ENCODE data around the gene FLVCR1. TPM values are rescaled to one million over a fixed set of nuclear protein-coding genes. Genes with fewer than 3 reads are reported as not detected.
A peak's percentile ranks its signal among the peaks of the same experiment; 100 is the strongest.
"Not testable (repeated sequence)": the region's sequence is repeated elsewhere in the genome, so short reads cannot be mapped to it uniquely, and the experiment has no call there.

The FLVCR1 gene
- total RNA-seq, 2 experiments from 2014 or later: 12.4 to 12.6 TPM

GRCh38 chr1:212833211-212834207 lies 24.6 kb upstream of the FLVCR1 start:
- H3K36me3 Mint-ChIP-seq; H3K9me3 Mint-ChIP-seq; intact Hi-C loops (cut with micrococcal nuclease); H3K4me1 Mint-ChIP-seq (ENCODE audit: low read depth); H3K4me3 Mint-ChIP-seq; H3K27ac Mint-ChIP-seq; H3K27me3 Mint-ChIP-seq: not testable (repeated sequence)
- POLR2A ChIA-PET: interaction anchor here (0.6 to 1.6 kb wide), 2 partner anchors 24 to 107 kb away, joined by 3 to 4 read pairs; partner anchors contain the start of gene FLVCR1
- CTCF ChIA-PET: interaction anchor here (0.6 kb wide), 1 partner anchor 163 kb away, joined by 3 read pairs; no protein-coding TSS in a partner anchor
- DNase-seq: peak; percentile 50

DNA sequence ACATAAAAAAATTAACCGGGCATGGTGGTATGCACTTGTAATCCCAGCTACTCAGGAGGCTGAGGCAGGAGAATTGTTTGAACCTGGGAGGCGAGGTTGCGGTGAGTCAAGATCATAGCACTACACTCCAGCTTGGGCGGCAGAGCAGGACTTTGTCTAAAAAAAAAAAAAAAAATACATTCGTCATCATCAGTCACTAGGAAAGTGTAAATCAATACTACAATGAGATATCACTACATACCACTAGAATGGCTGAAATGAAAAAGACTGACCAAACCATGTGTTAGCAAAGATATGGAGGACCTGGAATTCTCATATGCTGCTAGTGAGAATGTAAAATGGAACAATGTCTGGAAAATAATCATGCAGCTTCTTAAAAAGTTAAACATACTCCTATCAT lies 19.9 kb upstream of the FLVCR1 start:
- ChIA-PET POLR2A (interaction anchor here (1.1 kb wide), 1 partner anchor 20 kb away, joined by 4 read pairs; the partner anchor contains the start of gene FLVCR1), CTCF (interaction anchor here (2.5 kb wide), 1 partner anchor 382 kb away, joined by 6 read pairs; no protein-coding TSS in a partner anchor)
- no peaks in the 10 kb centered on the region for H3K9me3 Mint-ChIP-seq
- no peaks in the 10 kb centered on the region for H3K27me3 Mint-ChIP-seq
- intact Hi-C loops (cut with micrococcal nuclease): no loop called here
- DNase-seq: no peak
- no peaks in the 10 kb centered on the region for H3K36me3 Mint-ChIP-seq
- H3K4me3 Mint-ChIP-seq: no peak overlapping the region
- no peak overlapping the region for H3K27ac Mint-ChIP-seq
- peaks cover 7% of the 10 kb centered on the region for H3K4me1 Mint-ChIP-seq (ENCODE audit: low read depth)

GRCh38 chr1:212844521-212844920 lies 13.6 kb upstream of the FLVCR1 start:
- POLR2A ChIA-PET: interaction anchor here (0.6 kb wide), 1 partner anchor 52 kb away, joined by 3 read pairs; no protein-coding TSS in a partner anchor
- H3K27me3 Mint-ChIP-seq; H3K4me3 Mint-ChIP-seq; DNase-seq; H3K9me3 Mint-ChIP-seq; H3K4me1 Mint-ChIP-seq (ENCODE audit: low read depth); CTCF ChIA-PET; intact Hi-C loops (cut with micrococcal nuclease); H3K36me3 Mint-ChIP-seq; H3K27ac Mint-ChIP-seq: not testable (repeated sequence)

DNA sequence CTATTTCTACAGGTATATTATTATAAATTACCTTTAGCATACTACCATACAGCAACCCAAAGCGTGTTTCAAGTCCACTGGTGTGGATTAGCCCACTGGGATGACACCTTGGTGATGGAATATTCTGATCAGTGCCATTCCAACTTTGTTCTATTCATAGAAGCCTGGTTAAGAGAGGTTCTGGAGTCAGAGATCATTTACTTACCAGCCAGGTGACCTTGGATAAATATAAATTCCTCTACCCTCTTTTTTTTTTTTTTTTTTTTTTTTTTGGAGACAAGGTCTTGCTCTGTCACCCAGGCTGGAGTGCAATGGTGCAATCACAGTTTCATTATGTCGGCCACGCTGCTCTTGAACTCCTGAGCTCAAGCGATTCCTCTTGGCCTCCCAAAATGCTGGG lies 10.5 kb upstream of the FLVCR1 start, which contains the start of gene SPATA45:
SPATA45 (minus strand) TSS at position 101 of the 400 bp plus-strand sequence. CDS start 11,500 bp downstream, outside the sequence.
- Mint-ChIP-seq H3K36me3 (peaks cover 8% of the 10 kb centered on the region), H3K27ac (no peak within 1 kb of the TSS), H3K4me3 (no peak within 1 kb of the TSS), H3K4me1 (ENCODE audit: low read depth) (no peaks in the 10 kb centered on the region), H3K9me3 (no peaks in the 10 kb centered on the region), H3K27me3 (no peaks in the 10 kb centered on the region)
- ChIA-PET CTCF (no interaction called here), POLR2A (no interaction called here)
- no peak for DNase-seq
- intact Hi-C loops (cut with micrococcal nuclease): no loop called here

DNA sequence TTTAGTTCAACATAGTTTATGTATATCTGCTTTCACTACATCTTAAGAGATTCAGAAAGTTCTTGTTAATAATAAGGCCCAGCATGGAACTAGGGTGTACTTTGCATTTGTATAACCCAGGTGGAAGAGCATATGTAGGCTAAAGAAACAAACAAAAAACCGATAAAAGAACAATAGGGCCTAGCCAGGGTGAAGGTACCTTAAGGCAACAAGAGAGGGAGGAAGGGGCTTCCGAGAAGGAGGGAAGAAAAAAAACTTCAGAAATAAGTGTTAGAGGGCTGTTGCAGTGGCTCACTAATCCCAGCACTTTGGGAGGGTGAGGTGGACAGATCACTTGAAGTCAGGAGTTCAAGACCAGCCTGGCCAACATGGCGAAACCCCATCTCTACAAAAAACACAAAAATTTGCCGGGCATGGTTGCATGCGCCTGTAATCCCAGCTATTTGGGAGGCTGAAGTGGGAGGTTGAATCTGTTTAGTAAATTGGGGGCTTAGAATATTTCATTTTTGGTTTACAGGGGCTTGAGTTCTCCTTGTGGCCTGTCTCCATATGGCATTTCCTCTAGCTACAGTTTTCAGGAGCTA lies 5.9 kb upstream of the FLVCR1 start:
- Mint-ChIP-seq H3K9me3 (no peaks in the 10 kb centered on the region), H3K27me3 (no peaks in the 10 kb centered on the region), H3K36me3 (peaks cover 10% of the 10 kb centered on the region), H3K4me1 (ENCODE audit: low read depth) (peaks cover 7% of the 10 kb centered on the region), H3K4me3 (no peak overlapping the region), H3K27ac (no peak overlapping the region)
- POLR2A ChIA-PET: no interaction called here
- intact Hi-C loops (cut with micrococcal nuclease): loop anchor here (10.0 kb wide), 1 partner anchor 817 kb away; the partner anchor contains the start of genes DTL and INTS7
- no peak for DNase-seq
- CTCF ChIA-PET: no interaction called here

DNA sequence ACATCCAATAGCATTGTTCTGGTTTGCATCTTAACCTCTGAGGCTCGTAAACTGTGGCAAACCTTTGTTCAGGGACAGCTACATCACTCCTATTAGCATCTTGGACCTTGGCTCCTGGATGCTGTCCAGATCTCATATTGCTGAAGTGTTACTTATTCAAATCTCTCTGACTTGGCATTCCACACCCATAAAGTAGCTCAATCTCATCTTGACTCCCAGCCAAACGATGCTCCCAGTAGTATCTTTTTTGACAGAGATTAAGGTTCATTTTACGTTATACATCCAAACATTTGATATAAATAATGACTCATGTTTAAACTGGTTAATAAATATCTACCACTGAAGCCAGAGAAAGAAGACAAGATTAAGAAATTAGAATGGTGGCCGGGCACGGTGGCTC lies 4.4 kb upstream of the FLVCR1 start:
- DNase-seq: no peak
- Mint-ChIP-seq H3K4me3 (no peak overlapping the region), H3K9me3 (no peaks in the 10 kb centered on the region), H3K27me3 (no peaks in the 10 kb centered on the region), H3K4me1 (ENCODE audit: low read depth) (peaks cover 12% of the 10 kb centered on the region), H3K36me3 (peaks cover 10% of the 10 kb centered on the region), H3K27ac (no peak overlapping the region)
- ChIA-PET CTCF (interaction anchor here (0.6 kb wide), 1 partner anchor 901 kb away, joined by 3 read pairs; no protein-coding TSS in a partner anchor), POLR2A (no interaction called here)
- intact Hi-C loops (cut with micrococcal nuclease): loop anchor here (10.0 kb wide), 1 partner anchor 819 kb away; the partner anchor contains the start of genes DTL and INTS7

DNA sequence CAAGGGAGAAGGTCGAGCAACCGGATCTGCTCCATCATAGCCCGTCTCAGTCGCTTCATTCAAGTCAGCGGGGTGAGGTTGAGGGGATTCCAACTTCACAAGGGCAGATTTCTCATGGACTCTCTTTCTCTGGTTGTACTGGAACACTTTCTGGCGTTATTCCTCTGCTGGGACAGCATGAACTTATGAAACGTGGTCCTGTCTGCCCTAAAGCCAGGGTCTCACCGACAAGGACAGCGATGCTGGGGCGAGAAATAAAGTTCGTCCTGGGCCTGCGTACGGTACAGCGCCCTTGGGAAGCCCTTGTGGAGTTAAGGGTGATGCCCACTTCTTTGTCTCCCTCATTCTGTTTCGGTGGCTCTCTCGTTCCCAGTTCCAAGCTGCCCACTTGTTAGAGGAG lies 1.3 kb upstream of the FLVCR1 start:
- no peak for DNase-seq
- intact Hi-C loops (cut with micrococcal nuclease): loop anchor here (5.0 to 10.0 kb wide), 5 partner anchors 96 to 822 kb away; partner anchors contain the start of genes DTL, INTS7, RPS6KC1 and VASH2
- ChIA-PET CTCF (interaction anchor here (2.2 kb wide), 1 partner anchor 401 kb away, joined by 8 read pairs; no protein-coding TSS in a partner anchor), POLR2A (interaction anchor here (0.6 kb wide), 1 partner anchor 12 kb away, joined by 6 read pairs; no protein-coding TSS in a partner anchor)
- no peak overlapping the region for H3K27ac Mint-ChIP-seq
- H3K4me3 Mint-ChIP-seq: peak overlapping the region; percentile 96
- peaks cover 17% of the 10 kb centered on the region for H3K4me1 Mint-ChIP-seq (ENCODE audit: low read depth)
- peaks cover 12% of the 10 kb centered on the region for H3K36me3 Mint-ChIP-seq
- no peaks in the 10 kb centered on the region for H3K9me3 Mint-ChIP-seq
- H3K27me3 Mint-ChIP-seq: no peaks in the 10 kb centered on the region

GRCh38 chr1:212858461-212859265 lies 588 bp downstream of the FLVCR1 start:
- no peaks in the 10 kb centered on the region for H3K9me3 Mint-ChIP-seq
- no peaks in the 10 kb centered on the region for H3K27me3 Mint-ChIP-seq
- H3K36me3 Mint-ChIP-seq: peaks cover 4% of the 10 kb centered on the region
- ChIA-PET POLR2A (interaction anchor here (0.5 to 1.6 kb wide), 9 partner anchors 21 to 524 kb away, joined by 3 to 5 read pairs (median 3); no protein-coding TSS in a partner anchor), CTCF (interaction anchor here (0.9 to 2.2 kb wide), 2 partner anchors 136 to 403 kb away, joined by 5 to 8 read pairs; no protein-coding TSS in a partner anchor)
- H3K4me3 Mint-ChIP-seq: peak overlapping the region; percentile 96
- intact Hi-C loops (cut with micrococcal nuclease): loop anchor here (1.0 to 10.0 kb wide), 8 partner anchors 67 to 824 kb away; partner anchors contain the start of genes ANGEL2, DTL, INTS7 and NSL1
- DNase-seq: peak; percentile 33
- H3K27ac Mint-ChIP-seq: peak overlapping the region; percentile 93
- H3K4me1 Mint-ChIP-seq (ENCODE audit: low read depth): peaks cover 24% of the 10 kb centered on the region

DNA sequence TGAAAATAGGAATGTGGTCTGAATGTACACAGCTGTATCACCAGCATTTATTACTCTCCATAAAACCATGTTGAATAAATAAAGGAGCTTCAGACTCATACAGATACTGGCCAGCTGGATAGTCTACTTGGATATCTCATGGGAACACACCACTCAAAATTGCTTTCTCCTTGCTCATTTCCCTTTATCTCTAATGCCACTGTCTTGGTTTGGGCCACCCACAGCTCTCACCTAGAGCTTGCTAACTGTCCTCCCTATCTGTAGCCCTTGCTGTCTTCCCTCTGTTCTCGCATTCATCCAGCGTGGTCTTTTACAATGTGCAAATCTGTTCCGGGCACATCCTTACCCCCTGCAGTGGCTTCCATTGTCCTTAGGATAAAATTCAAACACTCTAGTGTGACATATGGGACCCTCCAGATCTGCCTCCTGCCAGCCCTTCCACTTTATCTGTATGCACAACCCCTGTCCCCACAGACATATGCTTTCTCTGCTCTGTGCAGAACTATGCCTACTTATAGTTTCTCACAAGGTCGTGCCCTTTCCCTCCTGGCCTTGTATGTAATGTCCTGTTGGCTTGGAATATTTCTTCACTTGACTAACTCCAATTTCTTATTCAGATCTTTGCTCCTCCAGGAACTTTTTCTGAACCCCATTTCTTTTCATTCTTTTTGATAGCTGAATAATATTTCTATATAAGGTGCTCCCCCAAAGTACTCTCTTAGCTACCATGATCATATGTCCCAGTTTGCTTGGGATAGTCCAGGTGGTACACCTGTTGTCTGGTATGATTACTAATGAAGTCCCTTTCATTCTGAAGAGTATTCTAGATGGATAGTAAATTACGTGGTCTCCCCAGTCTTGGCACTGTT lies 2.9 kb downstream of the FLVCR1 start:
- intact Hi-C loops (cut with micrococcal nuclease): no loop called here
- POLR2A ChIA-PET: no interaction called here
- CTCF ChIA-PET: interaction anchor here (0.7 to 1.9 kb wide), 5 partner anchors 34 to 134 kb away, joined by 3 to 6 read pairs (median 3); no protein-coding TSS in a partner anchor
- Mint-ChIP-seq H3K27ac (no peak overlapping the region), H3K4me3 (no peak overlapping the region), H3K27me3 (no peaks in the 10 kb centered on the region), H3K36me3 (peaks cover 6% of the 10 kb centered on the region), H3K4me1 (ENCODE audit: low read depth) (peaks cover 31% of the 10 kb centered on the region), H3K9me3 (no peaks in the 10 kb centered on the region)
- no peak for DNase-seq

DNA sequence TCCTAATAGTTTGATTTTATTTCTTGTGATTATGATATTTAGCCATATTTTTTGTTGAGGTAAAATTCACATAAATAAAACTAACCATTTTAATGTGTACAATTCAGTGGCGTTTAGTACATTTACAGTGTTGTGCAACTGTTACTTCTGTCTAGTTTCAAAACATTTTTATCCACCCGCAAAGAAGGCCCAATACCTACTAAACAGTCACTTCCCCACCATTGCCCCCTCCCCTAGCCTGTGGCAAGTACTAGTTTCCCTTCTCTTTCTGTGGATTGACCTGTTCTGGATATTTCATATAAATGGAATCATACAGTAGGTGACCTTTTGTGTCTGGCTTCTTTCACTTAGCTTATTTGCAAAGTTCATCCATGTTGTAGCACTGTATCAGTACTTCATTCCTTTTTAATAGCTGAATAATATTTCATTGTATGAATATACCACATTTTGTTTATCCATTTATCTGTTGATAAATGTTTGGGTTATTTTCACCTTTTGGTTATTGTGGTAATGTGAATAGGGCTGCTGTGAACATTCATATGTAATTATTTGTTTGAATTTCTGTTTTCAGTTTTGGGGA lies 4.1 kb downstream of the FLVCR1 start:
- no peak for DNase-seq
- H3K4me3 Mint-ChIP-seq: no peak overlapping the region
- intact Hi-C loops (cut with micrococcal nuclease): no loop called here
- H3K36me3 Mint-ChIP-seq: peaks cover 14% of the 10 kb centered on the region
- no peak overlapping the region for H3K27ac Mint-ChIP-seq
- no peaks in the 10 kb centered on the region for H3K9me3 Mint-ChIP-seq
- ChIA-PET CTCF (interaction anchor here (0.7 kb wide), 1 partner anchor 110 kb away, joined by 3 read pairs; no protein-coding TSS in a partner anchor), POLR2A (no interaction called here)
- H3K27me3 Mint-ChIP-seq: no peaks in the 10 kb centered on the region
- H3K4me1 Mint-ChIP-seq (ENCODE audit: low read depth): peaks cover 24% of the 10 kb centered on the region

All from activated CD4-positive, alpha-beta memory T cell treated with anti-CD3 and anti-CD28 coated beads for 36 hours (primary cell).